Mesothelial cell of epicardium (in vitro differentiated cells): ENCODE data around the gene LMBRD1. TPM values are rescaled to one million over a fixed set of nuclear protein-coding genes. Genes with fewer than 3 reads are reported as not detected.
"Not testable (repeated sequence)": the region's sequence is repeated elsewhere in the genome, so short reads cannot be mapped to it uniquely, and the experiment has no call there.

Experiments used
- DNase-seq, 2 experiments: peaks; one replicate each; pipeline ENCODE4 v3.0.0; 2021; ENCODE audit warnings: low spot score in 2 of 2; ENCODE audit not compliant: unreplicated experiment in 2 of 2
- H3K27ac Mint-ChIP-seq: 2 replicates; pipeline ENCODE4 v1.8.0; 2021; ENCODE audit warnings: mixed read lengths
- H3K27me3 Mint-ChIP-seq: 2 replicates; pipeline ENCODE4 v1.8.0; 2021; ENCODE audit warnings: low read depth, mixed read lengths
- H3K36me3 Mint-ChIP-seq: 2 replicates; pipeline ENCODE4 v1.8.0; 2021; ENCODE audit warnings: mixed read lengths
- H3K4me1 Mint-ChIP-seq: 2 replicates; pipeline ENCODE4 v1.8.0; 2021; ENCODE audit warnings: mixed read lengths
- H3K4me3 Mint-ChIP-seq: 2 replicates; pipeline ENCODE4 v1.8.0; 2021; ENCODE audit warnings: mild to moderate bottlenecking, moderate library complexity, mixed read lengths
- H3K9me3 Mint-ChIP-seq: 2 replicates; pipeline ENCODE4 v1.8.0; 2021; ENCODE audit warnings: mixed read lengths
- total RNA-seq: library from RNA; stranded (reverse); gene quantifications from 3 replicates; pipeline ENCODE4 v1.2.1, GENCODE V29; 2021
- TF ChIP-seq, protein P1 (sequence below): fragments of 200-600 bp; sonication (generic); IDR thresholded peaks from one replicate; pipeline ENCODE4 v1.5.0; 2021; ENCODE audit warnings: antibody characterized with exemption; ENCODE audit not compliant: unreplicated experiment

LMBRD1 gene
- total RNA-seq, 1 donor from 2014 or later = 29.8 TPM

DNA sequence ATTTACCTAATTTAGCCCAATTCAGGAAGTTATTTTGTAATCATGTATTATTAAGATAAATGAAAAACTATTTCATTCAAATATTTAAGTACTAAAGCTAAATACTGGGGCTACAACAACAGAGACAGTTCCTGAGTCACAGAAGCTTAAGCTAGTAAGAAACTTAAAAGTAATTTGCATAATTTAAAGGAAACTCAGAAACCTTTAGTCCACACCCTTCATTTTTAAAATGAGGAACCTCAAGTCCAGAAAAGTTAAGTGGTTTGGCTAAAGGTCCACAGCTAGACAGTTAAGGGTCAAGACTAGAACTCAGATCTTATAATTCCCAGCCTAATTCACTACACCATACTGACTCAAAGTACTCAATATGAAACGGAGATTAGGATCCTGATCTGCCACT, 7.2 kb downstream of the LMBRD1 start:
- Mint-ChIP-seq H3K4me1 (peaks cover 37% of the 10 kb centered on the region), H3K9me3 (no peaks in the 10 kb centered on the region), H3K27ac (peak overlapping the region; percentile 34), H3K27me3 (no peaks in the 10 kb centered on the region), H3K4me3 (no peak overlapping the region), H3K36me3 (peaks cover 9% of the 10 kb centered on the region)
- TF ChIP-seq, protein P1, sequence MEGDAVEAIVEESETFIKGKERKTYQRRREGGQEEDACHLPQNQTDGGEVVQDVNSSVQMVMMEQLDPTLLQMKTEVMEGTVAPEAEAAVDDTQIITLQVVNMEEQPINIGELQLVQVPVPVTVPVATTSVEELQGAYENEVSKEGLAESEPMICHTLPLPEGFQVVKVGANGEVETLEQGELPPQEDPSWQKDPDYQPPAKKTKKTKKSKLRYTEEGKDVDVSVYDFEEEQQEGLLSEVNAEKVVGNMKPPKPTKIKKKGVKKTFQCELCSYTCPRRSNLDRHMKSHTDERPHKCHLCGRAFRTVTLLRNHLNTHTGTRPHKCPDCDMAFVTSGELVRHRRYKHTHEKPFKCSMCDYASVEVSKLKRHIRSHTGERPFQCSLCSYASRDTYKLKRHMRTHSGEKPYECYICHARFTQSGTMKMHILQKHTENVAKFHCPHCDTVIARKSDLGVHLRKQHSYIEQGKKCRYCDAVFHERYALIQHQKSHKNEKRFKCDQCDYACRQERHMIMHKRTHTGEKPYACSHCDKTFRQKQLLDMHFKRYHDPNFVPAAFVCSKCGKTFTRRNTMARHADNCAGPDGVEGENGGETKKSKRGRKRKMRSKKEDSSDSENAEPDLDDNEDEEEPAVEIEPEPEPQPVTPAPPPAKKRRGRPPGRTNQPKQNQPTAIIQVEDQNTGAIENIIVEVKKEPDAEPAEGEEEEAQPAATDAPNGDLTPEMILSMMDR = no peak
- no peak for DNase-seq

DNA sequence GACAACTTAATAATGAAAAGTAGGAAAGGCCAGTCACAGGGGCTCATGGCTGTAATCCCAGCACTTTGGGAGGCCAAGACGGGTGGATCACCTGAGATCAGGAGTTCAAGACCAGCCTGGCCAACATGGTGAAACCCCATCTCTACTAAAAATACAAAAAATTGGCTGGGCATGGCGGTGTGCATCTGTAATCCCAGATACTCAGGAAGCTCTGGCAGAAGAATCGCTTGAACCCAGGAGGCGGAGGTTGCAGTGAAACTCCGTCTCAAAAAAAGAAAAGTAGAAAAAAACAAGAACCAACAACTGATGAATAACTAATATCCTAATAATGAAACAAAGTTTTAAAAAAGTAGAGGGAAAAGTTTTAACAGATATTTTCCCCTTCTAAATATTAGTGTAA, 9.4 kb downstream of the LMBRD1 start:
- H3K36me3 Mint-ChIP-seq, DNase-seq, H3K27ac Mint-ChIP-seq, H3K4me3 Mint-ChIP-seq, H3K27me3 Mint-ChIP-seq, H3K9me3 Mint-ChIP-seq: not testable (repeated sequence)
- peaks cover 26% of the 10 kb centered on the region for H3K4me1 Mint-ChIP-seq

DNA sequence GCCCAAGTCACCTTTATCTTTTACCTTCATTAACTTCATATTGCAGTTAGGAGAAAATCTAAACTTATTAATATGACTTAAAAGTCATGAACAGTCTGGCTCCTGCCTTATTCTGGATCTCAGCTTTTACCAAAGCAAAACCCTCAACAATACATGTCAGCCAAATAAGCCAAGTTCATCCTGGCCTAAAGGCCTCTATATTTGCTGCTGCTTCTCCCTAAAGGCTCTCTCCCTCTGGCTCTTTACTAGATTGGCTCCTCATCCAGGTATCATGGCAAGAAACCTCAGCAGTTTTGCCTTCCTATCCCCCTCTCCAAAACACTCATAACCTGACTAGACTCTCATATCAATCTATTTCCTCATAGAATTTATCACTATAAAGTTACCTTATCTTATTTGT, 11.1 kb downstream of the LMBRD1 start:
- Mint-ChIP-seq H3K4me1 (peaks cover 11% of the 10 kb centered on the region), H3K36me3 (peaks cover 9% of the 10 kb centered on the region), H3K9me3 (no peaks in the 10 kb centered on the region), H3K4me3 (no peak overlapping the region), H3K27me3 (no peaks in the 10 kb centered on the region), H3K27ac (no peak overlapping the region)
- TF ChIP-seq, protein P1 = no peak
- no peak for DNase-seq

DNA sequence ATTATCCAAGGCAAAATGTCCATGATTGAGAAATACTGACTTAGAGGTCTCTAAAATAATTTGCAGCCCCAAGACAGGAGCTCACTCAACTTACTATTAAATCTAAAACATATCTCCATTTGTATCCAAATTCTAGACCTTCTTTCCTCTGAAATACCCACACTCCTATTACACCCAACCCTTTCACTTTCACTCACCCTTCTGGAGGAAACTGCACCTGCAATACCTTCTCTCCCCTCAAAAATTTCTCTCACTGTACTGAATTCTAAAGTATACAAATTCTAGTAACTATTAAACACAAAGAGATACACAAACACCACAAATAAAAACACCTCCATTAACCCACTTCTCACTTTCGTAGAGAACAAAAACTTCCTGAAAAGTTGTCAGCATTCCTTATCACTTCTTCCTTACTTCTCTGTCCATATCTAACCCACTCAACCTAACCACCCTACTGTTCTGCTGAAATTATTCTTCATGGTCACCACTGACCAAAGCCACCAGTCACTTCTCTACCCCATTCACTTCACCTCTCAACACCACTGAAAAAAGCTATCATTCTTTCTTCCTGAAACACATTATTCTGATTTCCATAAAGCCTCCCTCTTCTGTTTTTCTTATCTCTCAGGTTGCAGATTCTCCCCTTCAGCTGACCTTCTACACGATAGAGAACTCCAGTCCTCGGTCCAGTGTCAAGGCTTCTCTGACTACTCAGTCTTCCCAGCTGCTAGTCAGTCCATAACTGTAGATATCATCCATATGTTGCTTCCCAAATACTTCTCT, 12.0 kb downstream of the LMBRD1 start:
- TF ChIP-seq, protein P1 = no peak
- H3K27ac Mint-ChIP-seq = no peak overlapping the region
- DNase-seq = no peak
- no peaks in the 10 kb centered on the region for H3K9me3 Mint-ChIP-seq
- peaks cover 11% of the 10 kb centered on the region for H3K36me3 Mint-ChIP-seq
- no peaks in the 10 kb centered on the region for H3K27me3 Mint-ChIP-seq
- H3K4me3 Mint-ChIP-seq = no peak overlapping the region
- peaks cover 6% of the 10 kb centered on the region for H3K4me1 Mint-ChIP-seq

DNA sequence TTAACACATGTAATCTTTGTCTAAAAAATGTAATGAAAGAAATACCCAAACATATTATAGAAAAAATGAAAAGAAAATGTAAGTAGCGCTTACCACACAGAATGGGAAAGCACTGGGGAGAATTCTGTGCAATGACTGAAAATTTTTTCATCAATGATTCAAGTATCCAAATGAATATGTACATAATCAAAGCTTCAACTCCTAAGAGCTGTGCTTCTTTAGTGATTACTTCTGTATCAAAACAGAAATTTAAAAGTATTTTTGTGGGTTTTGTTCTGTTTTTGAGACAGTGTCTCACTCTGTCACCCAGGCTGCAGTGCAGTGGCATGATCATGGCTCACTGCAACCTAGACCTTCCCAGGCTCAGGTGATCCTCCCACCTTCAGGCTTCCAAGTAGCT, 13.7 kb downstream of the LMBRD1 start:
- Mint-ChIP-seq H3K9me3 (no peaks in the 10 kb centered on the region), H3K4me1 (peaks cover 9% of the 10 kb centered on the region), H3K4me3 (no peak overlapping the region), H3K27ac (no peak overlapping the region), H3K27me3 (no peaks in the 10 kb centered on the region), H3K36me3 (peaks cover 9% of the 10 kb centered on the region)
- TF ChIP-seq, protein P1 = no peak
- no peak for DNase-seq

DNA sequence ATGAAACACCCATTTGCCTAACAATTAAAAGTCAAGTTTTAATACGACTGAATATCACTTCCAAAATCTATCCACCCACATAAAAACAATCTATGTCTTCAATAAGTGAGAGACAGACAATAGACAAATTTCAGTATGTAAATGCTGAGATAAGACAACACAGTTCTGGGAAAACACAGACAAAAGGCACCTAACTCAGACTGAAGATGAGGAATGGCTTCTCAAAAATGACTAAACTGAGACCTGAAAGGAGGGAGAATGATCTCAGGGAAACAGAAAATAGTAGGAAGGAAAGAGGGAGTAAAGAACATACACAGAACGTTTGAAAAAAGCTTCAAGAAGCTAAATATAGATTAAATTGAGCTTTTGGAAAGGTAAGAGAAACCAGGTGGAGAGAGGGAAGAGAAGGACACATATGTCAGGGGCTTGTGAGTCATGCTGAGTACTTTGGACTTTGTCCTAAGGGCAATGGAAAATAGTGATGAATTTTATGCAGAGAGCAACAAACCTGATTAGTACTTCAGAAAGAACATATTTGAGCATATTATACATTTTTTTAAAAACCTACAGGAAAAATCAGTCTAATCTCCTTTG, 16.1 kb downstream of the LMBRD1 start:
- H3K4me3 Mint-ChIP-seq = no peak overlapping the region
- TF ChIP-seq, protein P1 = no peak
- H3K9me3 Mint-ChIP-seq = no peaks in the 10 kb centered on the region
- H3K4me1 Mint-ChIP-seq = peaks cover 17% of the 10 kb centered on the region
- H3K27ac Mint-ChIP-seq = no peak overlapping the region
- DNase-seq = no peak
- no peaks in the 10 kb centered on the region for H3K27me3 Mint-ChIP-seq
- peaks cover 9% of the 10 kb centered on the region for H3K36me3 Mint-ChIP-seq
